GM21526 (cell line): ENCODE results near the gene LGALS3.

Source experiments
- ATAC-seq: cut with Tn5 transposase; IDR thresholded peaks from one replicate; pipeline ENCODE4 v1.9.1; 2021; ENCODE audit warnings: moderate library complexity; ENCODE audit not compliant: unreplicated experiment, low FRiP score

The LGALS3 gene

DNA sequence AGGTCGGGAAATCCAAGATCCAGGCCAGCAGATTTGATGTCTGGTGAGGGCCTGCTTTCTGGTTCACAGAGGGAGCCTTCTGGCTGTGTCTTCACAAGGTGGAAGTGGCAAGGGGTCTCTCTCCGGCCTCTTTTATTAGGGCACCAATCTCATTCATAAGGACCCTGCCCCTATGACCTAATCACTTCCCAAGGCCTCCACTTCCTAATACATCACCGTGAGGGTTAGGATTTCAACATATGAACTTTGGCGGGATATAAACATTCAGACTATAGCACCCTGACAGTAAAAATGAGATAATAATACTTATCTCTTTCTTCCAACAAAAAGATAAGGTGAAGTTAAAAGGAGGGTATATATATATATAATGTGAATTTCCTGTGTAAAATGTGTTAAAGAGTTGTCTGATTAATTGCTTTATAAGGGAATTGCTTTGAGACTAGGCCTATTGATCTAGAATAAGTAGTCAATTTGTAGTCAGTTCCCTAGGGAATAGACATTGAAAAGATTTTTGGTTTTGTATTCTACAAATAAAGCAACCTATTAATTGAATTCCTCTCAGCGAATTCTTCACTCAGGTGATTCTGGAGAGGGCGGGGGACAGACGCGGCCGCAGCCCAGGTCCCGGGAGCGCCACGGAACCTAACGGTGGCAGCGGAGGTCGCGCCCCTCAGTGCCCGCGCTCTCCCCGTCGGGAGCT, 516 bp upstream of the LGALS3 start:
- ATAC-seq, result no peak

DNA sequence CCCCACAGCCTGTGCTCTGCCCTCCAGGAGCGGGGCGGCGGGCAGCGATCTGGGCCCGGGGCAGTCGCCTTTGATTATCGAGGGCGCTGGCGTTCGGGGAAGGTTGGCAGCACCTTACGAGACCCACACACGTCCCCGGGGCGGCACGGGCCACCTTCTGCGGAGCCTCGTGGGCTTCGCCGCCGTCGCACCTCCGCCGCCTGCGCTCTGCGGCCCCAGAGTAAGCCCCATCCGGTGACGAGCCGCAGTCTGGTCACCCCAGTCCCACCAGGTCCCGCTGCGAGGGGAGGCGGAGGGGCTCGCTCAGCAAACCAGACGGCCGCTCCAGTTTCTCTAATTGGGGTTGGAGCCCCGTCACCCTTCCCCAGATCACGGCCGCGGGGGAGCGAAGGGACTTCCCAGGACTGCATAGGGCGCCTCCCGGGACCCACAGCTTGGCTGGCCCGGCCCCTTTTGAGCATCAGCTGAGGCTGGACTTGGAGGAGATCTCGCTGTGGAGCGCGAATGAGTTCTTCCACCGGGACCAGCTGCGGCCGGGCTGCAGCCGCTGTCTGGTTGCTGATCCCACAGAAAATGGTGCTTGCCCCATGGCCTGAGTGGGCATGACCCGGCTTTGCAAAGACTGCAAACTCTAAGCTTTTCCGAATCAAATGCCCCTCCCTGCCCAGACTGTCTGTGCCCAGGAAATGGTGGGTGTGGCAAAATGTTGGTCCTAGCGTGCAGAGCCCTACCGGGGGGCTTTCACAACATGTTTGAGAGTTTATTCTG, 560 bp downstream of the LGALS3 start:
- ATAC-seq, result peak; percentile 58

DNA sequence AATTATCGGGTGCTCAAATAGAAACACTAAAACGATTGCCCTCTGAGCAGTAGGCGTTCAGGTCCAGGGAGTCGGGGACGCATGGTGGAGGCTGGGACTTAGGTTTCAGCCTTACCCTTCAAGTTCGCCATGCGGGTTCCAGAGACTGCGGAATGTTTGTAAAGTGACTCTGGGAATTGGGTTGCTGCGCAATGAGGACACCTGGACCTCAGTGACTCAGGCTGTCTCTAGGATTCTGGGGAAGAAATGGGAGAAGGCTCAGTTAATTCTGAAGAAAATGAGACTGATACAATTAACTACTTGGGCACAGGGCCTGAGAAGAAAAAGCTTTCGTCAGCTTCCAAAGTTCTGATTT, 1.1 kb downstream of the LGALS3 start:
- ATAC-seq, result no peak

DNA sequence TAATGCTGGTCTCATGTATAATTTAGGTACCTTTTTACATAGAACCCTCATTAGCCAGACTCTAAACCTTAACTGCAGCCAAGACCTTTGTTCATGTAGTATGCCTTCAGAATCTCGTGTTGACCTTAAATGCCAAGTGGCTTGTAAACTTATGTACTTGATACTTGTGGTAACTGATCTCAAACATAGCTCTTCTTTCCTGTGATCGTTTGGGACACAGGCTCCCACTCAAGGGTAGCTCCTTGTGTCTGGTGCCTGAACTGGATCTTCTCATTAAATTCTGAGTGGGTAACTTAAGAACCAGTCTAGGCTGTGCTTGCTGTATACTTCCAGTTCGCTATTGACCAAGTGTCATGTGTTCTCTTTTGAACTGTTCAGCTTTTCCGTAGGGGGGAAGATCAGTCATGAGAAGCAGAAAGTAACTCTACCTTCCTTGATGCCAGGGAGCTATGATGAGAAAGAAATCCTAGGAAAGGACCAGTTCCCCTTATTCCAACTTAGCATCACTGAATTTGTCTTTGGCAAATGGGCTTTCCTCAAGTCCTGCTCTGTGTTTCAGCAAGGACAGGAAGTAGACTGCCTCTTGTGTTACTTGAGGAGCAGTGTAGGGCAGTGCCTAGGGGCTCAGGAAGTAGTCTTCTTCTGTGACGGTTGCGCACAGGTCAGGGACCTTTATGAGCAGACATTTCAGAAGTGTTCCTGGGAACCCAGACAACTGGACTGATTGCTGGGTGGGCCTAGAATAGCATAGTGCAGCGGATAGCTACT, 2.5 kb downstream of the LGALS3 start:
- no peak for ATAC-seq

DNA sequence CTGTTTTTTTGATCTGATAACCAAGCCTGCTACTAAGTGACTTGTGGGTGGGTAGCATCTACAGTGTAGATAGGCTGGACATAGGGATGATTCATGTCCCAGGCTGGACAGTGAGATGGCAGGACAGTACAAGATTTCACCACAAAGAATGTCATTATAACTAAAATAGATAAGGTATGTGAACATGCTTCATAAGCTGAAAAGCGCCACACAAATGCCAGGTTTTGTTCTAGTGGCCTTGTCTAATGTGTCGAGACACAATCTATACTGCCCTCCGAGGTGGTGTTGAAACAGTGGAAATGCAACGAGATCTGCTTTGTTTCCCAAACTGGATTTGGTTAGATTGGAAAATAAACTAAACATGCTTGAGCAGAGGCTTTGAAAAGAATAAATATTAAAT, 4.4 kb downstream of the LGALS3 start:
- ATAC-seq, result no peak

DNA sequence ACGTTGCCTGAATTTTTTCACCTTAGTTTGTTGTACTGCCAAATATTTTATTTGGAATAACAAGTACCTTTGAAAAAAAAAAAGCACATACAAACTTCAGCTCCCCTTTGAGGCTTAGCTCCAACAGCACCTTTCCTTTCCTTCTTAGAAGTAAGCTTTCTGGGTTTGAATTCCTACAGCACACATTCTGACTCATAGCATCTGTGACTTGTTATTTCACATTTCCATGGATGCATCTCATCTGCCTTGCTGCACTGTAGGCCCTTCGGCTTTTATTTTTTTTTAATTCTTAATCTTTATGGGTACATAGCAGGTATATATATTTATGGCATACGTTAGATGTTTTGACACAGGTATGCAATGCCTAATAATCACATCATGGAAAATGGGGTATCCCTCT, 7.2 kb downstream of the LGALS3 start:
- no peak for ATAC-seq

DNA sequence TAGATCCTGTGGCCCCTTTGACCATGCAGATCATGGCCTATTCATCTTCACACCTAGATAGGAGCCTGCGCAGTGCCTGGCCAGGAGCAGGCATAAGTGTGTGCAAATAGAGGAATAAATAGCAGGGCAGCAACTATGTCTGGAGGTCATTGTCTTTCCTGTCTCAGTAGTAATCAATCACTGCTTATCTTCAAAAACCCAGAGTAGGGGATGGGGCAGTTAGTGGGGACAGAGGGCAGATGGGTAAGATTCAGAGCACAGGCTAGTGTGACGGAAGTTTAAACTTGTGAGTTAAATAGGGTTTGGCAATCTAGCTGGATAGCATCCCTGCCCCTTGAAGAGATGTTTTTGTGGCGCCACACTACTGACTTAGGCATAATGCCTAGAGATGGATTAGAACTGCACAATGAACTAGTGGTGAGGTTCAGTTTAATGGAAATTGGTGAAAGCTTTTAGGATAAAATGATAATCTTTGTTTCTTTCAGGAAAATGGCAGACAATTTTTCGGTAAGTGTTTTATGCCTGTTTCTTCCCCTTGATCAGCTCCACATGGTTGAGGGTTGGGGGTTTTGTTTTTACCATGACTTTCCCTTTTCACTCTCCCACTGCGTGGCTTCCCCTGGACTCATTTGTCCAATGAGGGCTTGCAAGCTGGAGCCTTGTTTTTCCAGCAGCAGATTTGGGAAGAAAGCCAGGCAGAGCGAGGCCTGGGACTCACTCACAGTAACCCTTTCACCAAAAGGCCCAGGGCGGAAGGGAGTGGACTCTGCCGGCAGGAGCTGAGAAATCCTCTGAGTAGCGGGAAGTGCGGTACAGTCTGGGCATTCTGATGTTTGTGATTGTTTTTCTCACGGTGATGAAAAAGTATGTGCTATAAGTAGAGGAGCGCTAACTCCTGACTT, 8.1 kb downstream of the LGALS3 start:
- ATAC-seq, result no peak

DNA sequence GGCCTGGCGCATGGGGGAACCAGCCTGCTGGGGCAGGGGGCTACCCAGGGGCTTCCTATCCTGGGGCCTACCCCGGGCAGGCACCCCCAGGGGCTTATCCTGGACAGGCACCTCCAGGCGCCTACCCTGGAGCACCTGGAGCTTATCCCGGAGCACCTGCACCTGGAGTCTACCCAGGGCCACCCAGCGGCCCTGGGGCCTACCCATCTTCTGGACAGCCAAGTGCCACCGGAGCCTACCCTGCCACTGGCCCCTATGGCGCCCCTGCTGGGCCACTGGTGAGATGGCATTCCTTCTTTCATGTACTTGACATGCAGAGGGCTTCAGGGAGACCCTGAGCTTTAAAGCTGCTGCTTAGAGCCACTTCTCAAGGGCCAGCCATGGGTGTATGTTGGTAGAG, 9.0 kb downstream of the LGALS3 start:
- no peak for ATAC-seq

DNA sequence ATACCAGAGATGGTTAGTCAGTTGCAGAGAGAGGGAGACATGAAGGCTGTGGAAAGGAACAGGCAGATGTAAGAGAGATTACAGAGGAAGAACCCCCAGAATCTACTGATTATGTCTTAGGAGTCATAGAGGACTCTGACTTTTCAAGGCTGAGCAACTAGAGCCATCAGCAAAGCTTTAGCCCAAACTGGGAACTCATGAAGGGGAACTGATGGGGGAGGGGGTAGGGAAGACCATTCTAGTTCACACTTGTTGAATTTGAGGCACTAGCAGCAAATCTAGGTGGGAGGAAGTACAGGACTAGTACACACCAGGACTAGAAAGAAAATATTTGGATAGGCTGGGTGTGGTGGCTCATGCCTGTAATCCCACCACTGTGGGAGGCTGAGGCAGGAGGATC, 10.1 kb downstream of the LGALS3 start:
- no peak for ATAC-seq

DNA sequence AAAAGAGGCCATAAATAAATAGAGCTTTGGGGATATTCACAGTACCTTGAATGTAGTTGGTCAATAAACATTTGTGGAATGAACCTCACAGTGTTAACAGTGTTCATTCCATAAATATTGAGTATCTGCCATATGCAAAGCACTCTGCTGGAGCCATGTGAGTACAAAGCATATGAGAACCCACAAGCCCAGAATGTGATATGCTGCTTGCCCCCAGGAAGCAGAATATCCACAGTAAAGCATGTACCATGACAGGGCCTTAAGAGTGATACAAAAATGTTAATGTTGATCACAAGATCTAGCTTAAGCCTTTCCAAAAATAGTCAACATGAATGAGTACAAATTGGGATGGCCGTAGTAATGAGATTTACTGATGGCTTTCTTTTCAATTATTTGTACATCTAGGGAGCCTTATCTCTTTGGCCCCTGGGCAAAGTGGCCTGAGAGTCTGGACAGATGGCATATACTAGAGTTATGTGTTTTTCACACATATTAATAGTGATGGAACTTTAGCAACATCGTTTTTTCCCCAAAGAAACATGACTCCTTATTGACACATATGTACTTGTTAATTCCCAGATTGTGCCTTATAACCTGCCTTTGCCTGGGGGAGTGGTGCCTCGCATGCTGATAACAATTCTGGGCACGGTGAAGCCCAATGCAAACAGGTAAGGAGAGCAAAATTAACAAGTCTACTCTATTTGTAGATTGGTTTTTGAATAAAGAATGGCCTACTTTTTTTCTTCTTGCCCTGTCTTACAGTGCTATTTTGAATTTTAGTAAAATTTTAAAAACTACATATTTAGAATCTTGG, 10.9 kb downstream of the LGALS3 start:
- ATAC-seq, result no peak

DNA sequence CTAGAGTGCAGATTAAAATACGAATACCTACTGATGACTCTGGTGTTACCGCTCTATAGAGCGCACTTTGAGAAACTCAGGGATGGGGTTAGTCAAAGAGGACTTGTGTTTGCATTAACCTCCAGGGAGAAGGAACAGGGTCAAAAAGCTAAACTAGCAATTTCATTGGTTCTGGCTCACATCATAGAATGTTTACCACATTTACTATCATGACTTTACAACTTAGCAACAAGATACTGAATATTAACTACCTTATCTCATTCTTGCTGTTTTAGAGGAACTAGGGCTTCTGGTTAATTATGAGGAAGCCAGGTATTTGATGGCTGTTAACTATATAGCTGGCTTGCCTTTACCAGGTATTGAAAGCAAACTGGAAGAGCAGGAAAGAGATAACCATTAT, 12.8 kb downstream of the LGALS3 start:
- ATAC-seq, result no peak

DNA sequence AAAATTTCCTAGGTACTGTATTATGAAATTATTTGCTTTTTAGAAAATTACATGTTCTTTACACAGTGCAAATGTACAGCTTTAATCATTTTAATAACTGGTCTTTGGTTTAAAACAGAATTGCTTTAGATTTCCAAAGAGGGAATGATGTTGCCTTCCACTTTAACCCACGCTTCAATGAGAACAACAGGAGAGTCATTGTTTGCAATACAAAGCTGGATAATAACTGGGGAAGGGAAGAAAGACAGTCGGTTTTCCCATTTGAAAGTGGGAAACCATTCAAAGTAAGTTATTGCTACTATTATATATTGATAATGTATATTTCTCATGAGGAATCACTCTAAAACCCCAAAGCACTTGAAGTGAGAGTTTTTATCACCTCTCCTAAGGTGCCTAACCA, 13.4 kb downstream of the LGALS3 start:
- ATAC-seq, result no peak

DNA sequence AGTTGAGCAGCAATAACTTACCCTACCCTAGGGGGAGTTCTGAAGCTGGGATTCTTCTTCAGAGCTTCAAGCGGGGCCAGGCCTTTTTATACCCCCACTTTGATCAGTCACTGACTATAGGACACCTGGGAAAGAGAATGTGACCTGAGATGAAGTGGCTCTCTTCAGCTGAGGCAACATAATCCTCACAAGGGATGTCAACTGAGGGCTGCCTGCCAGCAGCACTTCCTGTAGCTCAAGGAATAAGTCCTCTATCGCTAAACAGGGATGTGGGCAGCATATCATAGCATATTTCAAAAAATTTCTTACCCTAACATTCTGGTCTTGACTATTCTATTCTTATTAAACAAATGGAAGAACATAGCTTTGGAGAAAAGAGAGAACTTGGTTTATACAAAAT, 17.4 kb downstream of the LGALS3 start:
- ATAC-seq, result no peak

DNA sequence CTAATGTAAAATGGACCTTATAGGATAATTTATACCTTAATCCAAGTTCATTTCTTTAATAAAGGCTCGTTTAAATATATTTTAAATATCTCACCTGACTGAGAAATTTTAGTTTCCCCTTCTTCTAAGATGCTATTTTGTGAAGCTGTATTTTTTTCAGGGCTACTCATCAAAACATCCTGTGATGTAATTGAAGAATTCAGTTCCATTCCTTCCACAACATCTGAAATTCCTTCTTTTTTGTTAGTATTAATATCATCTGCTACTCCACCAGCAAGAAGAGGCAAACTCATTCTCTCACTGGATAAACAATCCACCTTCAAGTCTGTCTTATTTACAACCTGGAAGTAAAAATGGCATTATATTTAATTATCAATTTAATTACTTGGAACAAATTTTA, 22.5 kb downstream of the LGALS3 start:
- no peak for ATAC-seq

DNA sequence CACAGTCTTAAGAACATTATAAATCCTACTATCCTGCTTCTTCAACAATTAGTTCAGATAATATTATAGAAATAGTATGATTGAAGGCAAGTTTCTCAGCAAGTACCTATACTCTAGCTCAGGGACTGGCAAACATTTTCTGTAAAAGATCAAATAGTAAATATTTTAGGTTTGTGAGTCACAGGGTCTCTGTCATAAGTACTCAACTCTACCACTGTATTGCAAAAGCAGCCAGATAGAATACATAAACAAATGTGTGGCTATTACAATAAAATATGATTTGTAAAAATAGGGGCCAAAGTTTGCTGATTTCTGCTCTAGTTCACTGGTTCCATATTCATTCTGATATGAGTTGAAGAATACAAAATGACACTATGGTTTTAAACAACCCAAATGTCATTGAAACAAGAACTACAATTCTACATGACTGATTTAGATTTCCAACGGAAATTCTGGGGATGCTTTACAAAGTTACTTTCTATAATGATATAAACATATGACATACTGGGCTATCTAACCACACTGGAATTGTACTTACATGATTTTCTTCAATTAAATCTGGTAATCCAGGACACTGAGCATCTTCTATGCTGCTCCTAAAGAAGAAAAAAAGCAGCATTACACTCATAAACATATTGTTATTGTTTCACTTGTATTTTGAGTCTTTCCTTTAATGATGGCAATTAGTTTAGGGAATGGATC, 23.2 kb downstream of the LGALS3 start:
- ATAC-seq, result no peak

DNA sequence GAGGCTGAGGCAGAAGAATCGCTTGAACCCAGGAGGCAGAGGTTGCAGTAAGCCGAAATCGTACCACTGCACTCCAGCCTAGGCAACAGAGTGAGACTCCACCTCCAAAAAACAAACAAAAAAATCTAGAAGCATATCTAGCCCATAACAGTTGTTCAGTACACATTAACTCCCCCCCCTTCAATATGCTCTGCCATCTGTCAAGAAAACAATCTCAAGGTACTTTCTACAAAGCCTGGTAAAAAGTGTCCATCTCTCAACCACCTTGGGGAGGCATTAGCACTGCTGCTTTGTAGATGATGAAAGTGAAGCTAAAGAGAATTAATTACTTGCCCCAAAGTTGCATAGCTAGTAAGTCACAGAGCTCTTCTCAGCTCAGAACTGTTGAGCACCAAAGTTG, 24.9 kb downstream of the LGALS3 start:
- ATAC-seq, result no peak

DNA sequence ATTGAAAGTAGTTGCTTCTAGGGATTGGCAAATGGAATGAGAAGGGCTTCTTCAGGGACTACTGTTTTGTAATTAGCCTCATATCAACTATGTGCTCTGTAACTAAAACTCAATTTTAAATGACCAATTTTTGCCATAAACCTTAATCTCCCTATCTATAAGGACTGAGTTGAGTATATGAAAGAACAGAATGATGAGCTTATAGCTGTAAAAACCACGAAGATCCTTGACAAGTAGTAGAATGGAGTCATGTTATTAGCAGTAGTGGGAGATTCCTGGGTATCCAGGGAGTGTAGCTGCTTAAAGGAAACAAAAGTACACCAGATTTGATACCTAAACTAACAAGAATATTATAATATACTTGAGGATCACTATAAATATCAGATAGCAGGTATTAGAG, 28.0 kb downstream of the LGALS3 start:
- no peak for ATAC-seq

DNA sequence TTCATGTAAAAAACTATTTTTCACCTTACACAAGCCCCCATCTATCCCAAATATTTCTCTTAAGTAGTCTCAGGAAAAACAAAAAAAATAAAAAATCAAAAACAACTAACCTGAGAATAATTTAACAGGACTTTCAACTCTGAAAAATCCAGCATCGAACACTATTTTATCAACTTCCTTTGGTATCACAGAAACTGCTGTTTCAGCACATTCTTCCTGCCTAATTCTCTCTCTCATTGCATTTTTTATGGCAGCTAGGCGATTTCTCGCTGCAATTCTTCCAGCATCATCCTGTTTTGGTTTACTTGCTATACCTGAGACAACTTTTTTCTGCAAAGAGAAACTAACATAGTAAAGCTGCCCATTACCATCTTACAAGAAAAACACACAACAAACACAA, 29.4 kb downstream of the LGALS3 start:
- no peak for ATAC-seq

DNA sequence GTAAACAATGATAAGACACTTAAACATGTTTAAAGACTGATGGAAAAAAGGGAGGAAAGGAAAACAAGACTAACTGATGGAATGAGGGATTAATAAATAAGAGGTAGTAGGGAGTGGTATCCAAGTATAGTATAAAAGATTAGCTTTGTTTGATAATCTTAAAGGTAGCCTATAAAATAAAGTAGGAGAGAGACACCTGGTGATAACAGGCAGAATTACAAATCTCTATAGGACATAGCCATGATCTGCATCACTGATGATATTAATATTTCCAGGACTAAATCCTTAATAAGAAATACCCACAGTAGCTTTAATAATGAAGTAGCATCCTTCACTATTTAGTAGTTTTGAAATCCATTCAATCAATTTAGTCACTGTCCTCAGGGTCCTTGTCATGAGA, 31.9 kb downstream of the LGALS3 start:
- ATAC-seq, result no peak
